ENCODE results near the gene YPEL2. TPM values are rescaled to one million over a fixed set of nuclear protein-coding genes. Genes with fewer than 3 reads are reported as not detected.
A peak's percentile ranks its signal among the peaks of the same experiment; 100 is the strongest.

YPEL2 gene
- total and polyA plus RNA-seq, 2 of the 13 experiments (the other 11 are each of a cell fraction or from before 2014, with no cell fraction given): 8.5 to 21.1 TPM

DNA sequence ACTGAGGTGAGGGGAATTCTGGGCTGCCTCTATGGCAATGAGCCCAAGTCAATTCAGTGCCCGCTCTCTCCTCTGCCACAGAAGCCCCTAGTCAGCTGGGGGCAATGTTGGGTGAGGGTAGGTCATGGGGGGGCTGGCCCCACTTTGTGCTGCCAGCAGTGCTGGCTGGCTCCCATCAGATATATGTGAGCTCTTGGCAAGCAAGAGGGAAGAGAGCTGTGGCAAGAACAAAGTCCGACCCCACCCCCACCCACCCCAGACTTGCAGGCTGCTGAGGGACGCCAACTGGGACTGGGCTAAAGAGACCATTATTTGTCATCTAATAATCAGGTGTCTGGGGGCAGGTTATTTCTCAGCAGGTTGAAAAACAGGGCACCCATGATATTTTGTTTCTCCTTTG, 89.4 kb downstream of the YPEL2 start (continued):
- TF ChIP-seq, protein P1, sequence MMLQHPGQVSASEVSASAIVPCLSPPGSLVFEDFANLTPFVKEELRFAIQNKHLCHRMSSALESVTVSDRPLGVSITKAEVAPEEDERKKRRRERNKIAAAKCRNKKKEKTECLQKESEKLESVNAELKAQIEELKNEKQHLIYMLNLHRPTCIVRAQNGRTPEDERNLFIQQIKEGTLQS (CRISPR knock-in tag; IDR thresholded peaks at IDR 0.05): no peak
- TF ChIP-seq, protein P2, sequence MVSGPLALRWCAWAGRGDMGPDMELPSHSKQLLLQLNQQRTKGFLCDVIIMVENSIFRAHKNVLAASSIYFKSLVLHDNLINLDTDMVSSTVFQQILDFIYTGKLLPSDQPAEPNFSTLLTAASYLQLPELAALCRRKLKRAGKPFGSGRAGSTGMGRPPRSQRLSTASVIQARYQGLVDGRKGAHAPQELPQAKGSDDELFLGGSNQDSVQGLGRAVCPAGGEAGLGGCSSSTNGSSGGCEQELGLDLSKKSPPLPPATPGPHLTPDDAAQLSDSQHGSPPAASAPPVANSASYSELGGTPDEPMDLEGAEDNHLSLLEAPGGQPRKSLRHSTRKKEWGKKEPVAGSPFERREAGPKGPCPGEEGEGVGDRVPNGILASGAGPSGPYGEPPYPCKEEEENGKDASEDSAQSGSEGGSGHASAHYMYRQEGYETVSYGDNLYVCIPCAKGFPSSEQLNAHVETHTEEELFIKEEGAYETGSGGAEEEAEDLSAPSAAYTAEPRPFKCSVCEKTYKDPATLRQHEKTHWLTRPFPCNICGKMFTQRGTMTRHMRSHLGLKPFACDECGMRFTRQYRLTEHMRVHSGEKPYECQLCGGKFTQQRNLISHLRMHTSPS (CRISPR knock-in tag; IDR thresholded peaks at IDR 0.05; ENCODE audit: low read depth): peak; percentile 75
- TF ChIP-seq HNRNPL (IDR thresholded peaks at IDR 0.05; ENCODE audit: low read depth, low read length): peak; percentile 72; the same call in 1 of the 2 replicates
- peak; percentile 20; the same call in 1 of the 2 replicates for TF ChIP-seq ISL2 (CRISPR knock-in tag; IDR thresholded peaks at IDR 0.05)
- peak; percentile 47; the same call in 1 of the 2 replicates for TF ChIP-seq ZFY (CRISPR knock-in tag; IDR thresholded peaks at IDR 0.05)
- 0 out of 2 replicates have a peak, but pooled peaks have one; percentile 1 for TF ChIP-seq THAP7 (CRISPR knock-in tag; IDR thresholded peaks at IDR 0.05)
- TF ChIP-seq, protein P3, sequence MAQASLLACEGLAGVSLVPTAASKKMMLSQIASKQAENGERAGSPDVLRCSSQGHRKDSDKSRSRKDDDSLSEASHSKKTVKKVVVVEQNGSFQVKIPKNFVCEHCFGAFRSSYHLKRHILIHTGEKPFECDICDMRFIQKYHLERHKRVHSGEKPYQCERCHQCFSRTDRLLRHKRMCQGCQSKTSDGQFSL (CRISPR knock-in tag; IDR thresholded peaks at IDR 0.05): peak; percentile 64; the same call in 1 of the 2 replicates
- TF ChIP-seq, protein P4, sequence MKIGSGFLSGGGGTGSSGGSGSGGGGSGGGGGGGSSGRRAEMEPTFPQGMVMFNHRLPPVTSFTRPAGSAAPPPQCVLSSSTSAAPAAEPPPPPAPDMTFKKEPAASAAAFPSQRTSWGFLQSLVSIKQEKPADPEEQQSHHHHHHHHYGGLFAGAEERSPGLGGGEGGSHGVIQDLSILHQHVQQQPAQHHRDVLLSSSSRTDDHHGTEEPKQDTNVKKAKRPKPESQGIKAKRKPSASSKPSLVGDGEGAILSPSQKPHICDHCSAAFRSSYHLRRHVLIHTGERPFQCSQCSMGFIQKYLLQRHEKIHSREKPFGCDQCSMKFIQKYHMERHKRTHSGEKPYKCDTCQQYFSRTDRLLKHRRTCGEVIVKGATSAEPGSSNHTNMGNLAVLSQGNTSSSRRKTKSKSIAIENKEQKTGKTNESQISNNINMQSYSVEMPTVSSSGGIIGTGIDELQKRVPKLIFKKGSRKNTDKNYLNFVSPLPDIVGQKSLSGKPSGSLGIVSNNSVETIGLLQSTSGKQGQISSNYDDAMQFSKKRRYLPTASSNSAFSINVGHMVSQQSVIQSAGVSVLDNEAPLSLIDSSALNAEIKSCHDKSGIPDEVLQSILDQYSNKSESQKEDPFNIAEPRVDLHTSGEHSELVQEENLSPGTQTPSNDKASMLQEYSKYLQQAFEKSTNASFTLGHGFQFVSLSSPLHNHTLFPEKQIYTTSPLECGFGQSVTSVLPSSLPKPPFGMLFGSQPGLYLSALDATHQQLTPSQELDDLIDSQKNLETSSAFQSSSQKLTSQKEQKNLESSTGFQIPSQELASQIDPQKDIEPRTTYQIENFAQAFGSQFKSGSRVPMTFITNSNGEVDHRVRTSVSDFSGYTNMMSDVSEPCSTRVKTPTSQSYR (CRISPR knock-in tag; IDR thresholded peaks at IDR 0.05; ENCODE audit: borderline replicate concordance): peak; percentile 70; the same call in 1 of the 2 replicates
- peak in 1 of 2 experiments; percentile 27; a peak in 1 of 4 replicates for TF ChIP-seq EP300 (IDR thresholded peaks at IDR 0.05; ENCODE audit: low read depth in 2 of 2, low read length in 2 of 2)
- TF ChIP-seq EP300 (CRISPR knock-in tag; IDR thresholded peaks at IDR 0.05; ENCODE audit: borderline replicate concordance): no peak
- TF ChIP-seq HNF4G (IDR thresholded peaks at IDR 0.05; ENCODE audit: borderline replicate concordance, low read depth, low read length): peak; percentile 56
- TF ChIP-seq HNF4G (CRISPR knock-in tag; IDR thresholded peaks at IDR 0.05; ENCODE audit: borderline replicate concordance, low read depth): no peak
- TF ChIP-seq ZNF44 (CRISPR knock-in tag; IDR thresholded peaks at IDR 0.05): no peak
- TF ChIP-seq ZNF17 (CRISPR knock-in tag; IDR thresholded peaks at IDR 0.05): no peak
- TF ChIP-seq MYC (CRISPR knock-in tag; IDR thresholded peaks at IDR 0.05; ENCODE audit: borderline replicate concordance): peak; percentile 28; the same call in 1 of the 2 replicates
- peak; percentile 52; the same call in 1 of the 2 replicates for TF ChIP-seq DPF2 (CRISPR knock-in tag; IDR thresholded peaks at IDR 0.05; ENCODE audit: borderline replicate concordance, low read depth)
- TF ChIP-seq RARA (CRISPR knock-in tag; IDR thresholded peaks at IDR 0.05): 0 out of 2 replicates have a peak, but pooled peaks have one; percentile 34
